GM13977 (cell line): Measurements from ENCODE around the gene DDX25.

Source experiments
- DNase-seq: peaks from one replicate; pipeline ENCODE4 v3.0.0; 2012; ENCODE audit warnings: low spot score
- in situ Hi-C: fragments of 300-500 bp; cut with MboI; formaldehyde crosslinking; loops from one replicate; pipeline ENCODE4 v1.12.0; 2022; ENCODE audit warnings: low sequenced_read_pairs, low pct_unique_long_range_greater_than_20kb, mixed read lengths, inconsistent platforms; ENCODE audit not compliant: unreplicated experiment
- TF ChIP-seq, protein P1 (sequence below): IDR thresholded peaks from 2 replicates; pipeline ENCODE4 v1.5.1; 2012; ENCODE audit warnings: mild to moderate bottlenecking, control low read depth; ENCODE audit not compliant: insufficient read depth; ENCODE audit errors: extremely low read depth, missing control alignments

Gene DDX25

DNA sequence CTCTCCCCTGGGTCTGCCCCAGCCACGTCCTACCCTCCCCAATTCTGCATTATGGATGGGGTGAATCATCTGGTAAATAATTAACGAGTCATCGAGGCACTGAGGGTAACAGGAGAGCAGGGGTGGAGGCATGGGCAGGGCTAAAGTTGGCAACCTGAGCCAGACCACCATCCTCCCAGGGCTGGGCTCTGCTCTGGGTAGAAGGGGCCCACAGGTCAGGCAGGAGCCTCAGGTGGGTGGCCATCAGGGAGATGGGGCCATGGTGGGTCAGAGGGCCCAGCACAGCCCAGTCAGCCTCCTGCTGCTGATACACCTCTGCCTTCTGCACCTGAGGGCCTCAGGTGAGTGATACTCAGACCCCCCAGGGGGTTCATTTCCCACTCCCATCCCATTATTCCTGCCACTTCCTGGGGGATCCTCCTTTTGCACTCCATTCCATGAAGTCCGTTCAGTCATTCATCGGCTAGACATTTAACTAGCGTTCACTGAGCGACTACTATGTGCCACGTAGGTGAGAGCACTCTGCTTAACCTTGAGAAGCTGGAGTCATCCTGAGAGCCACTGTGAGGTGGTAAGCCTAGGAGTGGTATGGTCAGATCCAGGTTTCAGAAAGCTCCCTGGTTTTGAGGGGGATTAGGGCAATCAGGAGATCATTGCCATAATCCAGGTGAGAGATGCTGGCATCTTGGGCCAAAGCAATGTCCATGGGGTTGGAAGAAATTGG lies 41.7 kb downstream of the DDX25 start, which contains the start of gene VSIG10L2:
VSIG10L2 (plus strand) TSS at position 248 of the 724 bp plus-strand sequence; CDS start at position 260, 12 bp downstream.
- TF ChIP-seq, protein P1, sequence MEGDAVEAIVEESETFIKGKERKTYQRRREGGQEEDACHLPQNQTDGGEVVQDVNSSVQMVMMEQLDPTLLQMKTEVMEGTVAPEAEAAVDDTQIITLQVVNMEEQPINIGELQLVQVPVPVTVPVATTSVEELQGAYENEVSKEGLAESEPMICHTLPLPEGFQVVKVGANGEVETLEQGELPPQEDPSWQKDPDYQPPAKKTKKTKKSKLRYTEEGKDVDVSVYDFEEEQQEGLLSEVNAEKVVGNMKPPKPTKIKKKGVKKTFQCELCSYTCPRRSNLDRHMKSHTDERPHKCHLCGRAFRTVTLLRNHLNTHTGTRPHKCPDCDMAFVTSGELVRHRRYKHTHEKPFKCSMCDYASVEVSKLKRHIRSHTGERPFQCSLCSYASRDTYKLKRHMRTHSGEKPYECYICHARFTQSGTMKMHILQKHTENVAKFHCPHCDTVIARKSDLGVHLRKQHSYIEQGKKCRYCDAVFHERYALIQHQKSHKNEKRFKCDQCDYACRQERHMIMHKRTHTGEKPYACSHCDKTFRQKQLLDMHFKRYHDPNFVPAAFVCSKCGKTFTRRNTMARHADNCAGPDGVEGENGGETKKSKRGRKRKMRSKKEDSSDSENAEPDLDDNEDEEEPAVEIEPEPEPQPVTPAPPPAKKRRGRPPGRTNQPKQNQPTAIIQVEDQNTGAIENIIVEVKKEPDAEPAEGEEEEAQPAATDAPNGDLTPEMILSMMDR = no peak
- DNase-seq = no peak
- in situ Hi-C loops = no loop called here

- DNase-seq = no peak
- in situ Hi-C loops = no loop called here
- TF ChIP-seq, protein P1 = no peak
Measured at GRCh38 chr11:125946712-125947418, 42.6 kb downstream of the DDX25 start.

- TF ChIP-seq, protein P1 = no peak
- DNase-seq = no peak
- in situ Hi-C loops = no loop called here
Measured at GRCh38 chr11:125947419-125948277, 43.3 kb downstream of the DDX25 start.

DNA sequence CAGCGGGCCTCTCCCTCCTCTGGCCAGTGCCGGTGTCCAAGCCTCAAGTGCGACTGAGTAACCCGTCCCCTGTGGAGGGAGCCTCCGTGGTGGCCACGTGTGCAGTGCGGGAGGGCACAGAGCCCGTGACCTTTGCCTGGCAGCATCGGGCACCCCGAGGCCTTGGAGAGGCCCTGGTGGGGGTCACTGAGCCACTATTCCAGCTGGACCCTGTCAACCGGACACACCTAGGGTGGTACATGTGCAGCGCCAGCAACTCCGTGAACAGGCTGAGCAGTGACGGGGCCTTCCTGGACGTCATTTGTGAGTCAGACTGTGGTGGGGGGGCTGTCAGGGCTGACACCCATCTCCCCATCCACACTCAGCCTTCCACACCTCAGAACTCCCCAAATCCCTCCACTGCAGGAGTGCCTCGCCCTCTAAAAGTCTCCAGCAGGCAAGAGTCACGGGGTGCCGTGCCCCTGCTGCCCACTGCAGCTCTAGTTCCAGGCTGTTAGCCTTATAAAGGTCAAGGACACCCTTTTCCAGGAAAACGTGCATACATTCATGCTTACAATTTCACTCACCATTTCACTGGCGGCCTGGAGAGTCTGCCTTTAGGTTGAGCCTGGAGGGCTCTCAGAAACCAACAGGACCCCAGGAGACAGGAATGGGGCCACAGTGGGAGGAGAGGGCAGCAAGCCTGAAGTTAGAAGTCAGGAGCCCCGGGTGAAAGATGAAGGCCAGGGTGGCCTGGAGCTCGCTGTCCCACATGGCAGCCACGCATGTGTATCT lies 44.2 kb downstream of the DDX25 start:
- in situ Hi-C loops = no loop called here

DNA sequence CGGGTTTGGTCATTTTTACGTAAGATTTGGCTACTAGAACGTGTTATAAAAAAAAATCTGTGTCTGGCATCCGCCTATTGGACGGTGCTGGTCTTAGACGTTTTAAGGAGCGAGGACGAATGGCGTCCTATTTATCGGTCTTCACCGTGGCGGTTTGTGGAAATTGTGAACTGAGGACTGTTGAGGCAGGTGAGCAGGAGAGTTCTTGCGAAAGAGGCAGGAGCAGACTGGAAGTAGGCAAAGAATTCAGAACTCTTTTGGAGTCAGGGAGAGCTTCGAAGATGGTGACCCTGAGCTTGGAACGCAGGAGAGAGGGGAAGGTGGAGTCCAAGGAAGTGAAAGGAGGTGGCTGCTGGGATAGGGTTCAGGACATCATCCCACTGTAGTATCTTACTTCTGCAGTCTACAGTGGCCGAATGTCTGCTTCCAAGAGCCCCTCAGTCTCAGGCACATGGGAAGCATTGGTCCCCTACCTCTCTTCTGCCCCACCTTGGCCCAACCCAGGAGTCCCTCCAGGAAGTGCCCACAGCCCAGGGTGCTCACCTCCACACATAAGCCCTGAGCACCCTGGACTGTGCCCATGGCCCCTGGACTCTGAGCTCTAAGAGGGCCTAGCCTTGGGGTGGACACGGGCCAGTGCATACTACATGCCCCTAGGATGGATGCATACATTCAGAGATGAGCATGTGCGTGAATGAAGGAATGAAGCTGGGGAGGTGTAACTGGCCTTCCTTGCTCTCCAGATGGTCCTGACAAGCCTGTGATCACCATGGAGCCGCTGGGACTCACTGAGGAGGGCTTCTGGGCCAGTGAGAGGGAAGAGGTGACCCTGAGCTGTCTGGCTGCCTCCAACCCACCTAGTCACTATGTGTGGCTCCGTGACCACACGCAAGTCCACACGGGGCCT lies 45.2 kb downstream of the DDX25 start:
- DNase-seq = no peak
- TF ChIP-seq, protein P1 = no peak
- in situ Hi-C loops = no loop called here

More for the DNA sequence above, 44.2 kb downstream of the DDX25 start:
- TF ChIP-seq, protein P1 = no peak
- no peak for DNase-seq
